K562 (cell line): ENCODE measurements around the gene VSIG4. TPM values are rescaled to one million over a fixed set of nuclear protein-coding genes. Genes with fewer than 3 reads are reported as not detected.

Source experiments
- BCLAF1 ChIP-seq, 2 experiments: fragments of 450-650 bp in 1 of 2; IDR thresholded peaks; 2 replicates each; pipeline ENCODE4 v1.6.1; 2011 to 2017; ENCODE audit warnings: low read depth in 2 of 2, antibody characterized with exemption in 1 of 2, borderline replicate concordance in 1 of 2, low read length in 1 of 2, mild to moderate bottlenecking in 1 of 2, mixed read lengths in 1 of 2; ENCODE audit not compliant: control insufficient read depth in 1 of 2
- BRD9 ChIP-seq: fragments of 450-650 bp; IDR thresholded peaks from 2 replicates; pipeline ENCODE4 v1.6.1; 2018; ENCODE audit warnings: low read depth; ENCODE audit not compliant: partially characterized antibody
- CC2D1A ChIP-seq: fragments of 450-650 bp; IDR thresholded peaks from 2 replicates; pipeline ENCODE4 v1.6.1; 2017; ENCODE audit warnings: mild to moderate bottlenecking
- CREB5 ChIP-seq: fragments of 250-450 bp; sonication (Bioruptor Pico); IDR thresholded peaks from 2 replicates; pipeline ENCODE4 v1.5.0; 2020; ENCODE audit warnings: mild to moderate bottlenecking
- FOSL1 ChIP-seq: fragments of 200-800 bp; sonication (Bioruptor generic); conservative IDR thresholded peaks from 2 replicates; pipeline ENCODE4 v1.6.1; 2016; ENCODE audit warnings: missing genetic modification characterization, missing compliant biosample characterization
- FOXA3 ChIP-seq, 2 experiments: fragments of 450-650 bp in 1 of 2; sonication (generic) in 1 of 2; formaldehyde crosslinking; IDR thresholded peaks in 1 of 2; conservative IDR thresholded peaks in 1 of 2; 2 replicates each; pipeline versions ENCODE4 v1.4.0 to v1.8.0; 2020 to 2022; ENCODE audit warnings: mild to moderate bottlenecking in 2 of 2, missing genetic modification reagents in 1 of 2
- GATA2 ChIP-seq: sonication (generic); formaldehyde crosslinking; IDR thresholded peaks from 2 replicates; pipeline ENCODE4 v1.4.0; 2020; ENCODE audit warnings: mild to moderate bottlenecking, missing genetic modification reagents
- HDAC3 ChIP-seq: fragments of 450-650 bp; IDR thresholded peaks from 2 replicates; pipeline ENCODE4 v1.6.1; 2018; ENCODE audit warnings: borderline replicate concordance, mild to moderate bottlenecking, moderate library complexity; ENCODE audit not compliant: partially characterized antibody
- ID3 ChIP-seq, 2 experiments: fragments of 250-450 bp in 1 of 2; fragments of 450-650 bp in 1 of 2; sonication (Bioruptor Pico) in 1 of 2; IDR thresholded peaks; 2 replicates each; pipeline versions ENCODE4 v1.6.1 to v1.8.0; 2016 to 2021; ENCODE audit warnings: mild to moderate bottlenecking in 2 of 2, moderate library complexity in 2 of 2, missing compliant biosample characterization in 1 of 2, missing genetic modification characterization in 1 of 2
- JUND ChIP-seq, 2 experiments: IDR thresholded peaks; 2 replicates in 1 of 2; 3 replicates in 1 of 2; pipeline ENCODE4 v1.6.1; 2011; ENCODE audit warnings: borderline replicate concordance in 2 of 2, low read depth in 2 of 2, low read length in 2 of 2, improper control_type of control experiment in 1 of 2, missing biosample characterization in 1 of 2, missing genetic modification characterization in 1 of 2, missing genetic modification reagents in 1 of 2
- KDM5B ChIP-seq: fragments of 200-600 bp; sonication (generic); IDR thresholded peaks from 2 replicates; pipeline ENCODE4 v1.6.1; 2012; ENCODE audit warnings: low read depth, mild to moderate bottlenecking, moderate library complexity, low read length, control low read depth, inconsistent platforms; ENCODE audit not compliant: insufficient replicate concordance
- NR2C2 ChIP-seq, 2 experiments: fragments of 200-800 bp in 1 of 2; sonication (Bioruptor generic) in 1 of 2; sonication (generic) in 1 of 2; formaldehyde crosslinking in 1 of 2; IDR thresholded peaks; 2 replicates each; pipeline versions ENCODE4 v1.6.1 to v1.8.0; 2016 to 2022; ENCODE audit warnings: mild to moderate bottlenecking in 1 of 2, missing compliant biosample characterization in 1 of 2, missing genetic modification characterization in 1 of 2, missing genetic modification reagents in 1 of 2
- PML ChIP-seq: IDR thresholded peaks from 2 replicates; pipeline ENCODE4 v1.6.1; 2012; ENCODE audit warnings: low read length, inconsistent platforms
- POLR2B ChIP-seq: fragments of 450-650 bp; IDR thresholded peaks from 2 replicates; pipeline ENCODE4 v1.6.1; 2018; ENCODE audit warnings: low read depth; ENCODE audit not compliant: partially characterized antibody
- RAD21 ChIP-seq, 2 experiments: fragments of 250-450 bp in 1 of 2; fragments of 450-650 bp in 1 of 2; sonication (Bioruptor Pico) in 1 of 2; formaldehyde crosslinking in 1 of 2; IDR thresholded peaks in 1 of 2; conservative IDR thresholded peaks in 1 of 2; 2 replicates each; pipeline versions ENCODE4 v1.4.0 to v1.8.0; 2020 to 2022; ENCODE audit warnings: mild to moderate bottlenecking in 2 of 2, moderate library complexity in 1 of 2
- SMARCE1 ChIP-seq: fragments of 450-650 bp; IDR thresholded peaks from 2 replicates; pipeline ENCODE4 v1.7.1; 2016; ENCODE audit warnings: mild to moderate bottlenecking
- SRSF7 ChIP-seq: fragments of 200-400 bp; formaldehyde crosslinking; optimal IDR thresholded peaks from 2 replicates; pipeline ENCODE3; 2017; ENCODE audit warnings: mild to moderate bottlenecking, low read depth, low read length
- TAL1 ChIP-seq: fragments of 450-650 bp; IDR thresholded peaks from 2 replicates; pipeline ENCODE4 v1.6.1; 2016; ENCODE audit warnings: mild to moderate bottlenecking
- TCF3 ChIP-seq: sonication (generic); formaldehyde crosslinking; IDR thresholded peaks from 2 replicates; pipeline ENCODE4 v1.4.0; 2020; ENCODE audit warnings: mild to moderate bottlenecking, missing genetic modification reagents
- ZNF12 ChIP-seq: sonication (generic); formaldehyde crosslinking; IDR thresholded peaks from 2 replicates; pipeline ENCODE4 v1.4.0; 2020; ENCODE audit warnings: mild to moderate bottlenecking, missing genetic modification reagents
- ZNF589 ChIP-seq: fragments of 200-800 bp; sonication (Bioruptor generic); IDR thresholded peaks from 2 replicates; pipeline ENCODE4 v1.6.1; 2016; ENCODE audit warnings: low read depth, missing genetic modification characterization, missing compliant biosample characterization
- polyA plus RNA-seq, 8 experiments: library from polyadenylated mRNA; depleted of rRNA in 4 of 8; stranded (reverse) in 5 of 8; unstranded in 3 of 8; fragments of >200 nt; fragmentation: Nextera tagmentation in 2 of 8; fragmentation: Illumina TruSeq in 1 of 8; extraction: Ambion mirVana in 2 of 8; extraction: Trizol in 1 of 8; gene quantifications; 2 replicates each; pipeline versions ENCODE4 v1.2.1 to v1.2.3, GENCODE V29; 2011 to 2014; ENCODE audit warnings: inconsistent platforms in 1 of 8, missing spikeins in 1 of 8
- total RNA-seq, 7 experiments: library from RNA; depleted of rRNA in 6 of 7; stranded (reverse); fragments of >200 nt in 6 of 7; fragmentation: Illumina TruSeq in 2 of 7; extraction: Trizol in 2 of 7; gene quantifications; 2 replicates each; pipeline versions ENCODE4 v1.2.1 to v1.2.3, GENCODE V29; 2011 to 2021; ENCODE audit warnings: low replicate concordance in 1 of 7

The VSIG4 gene
- total and polyA plus RNA-seq, 9 of the 15 experiments (the other 6 are each of a cell fraction or from before 2014, with no cell fraction given): 0.22 to 1.6 (median 0.46) TPM; not detected in 1

GRCh38 chrX:66015152-66015831 lies 24.6 kb downstream of the VSIG4 start (continued):
- TF ChIP-seq HDAC3: peak; percentile 63
- no peak; a peak in 1 of 4 replicates for TF ChIP-seq BCLAF1 (IDR thresholded peaks at IDR 0.05; ENCODE audit: borderline replicate concordance in 1 of 2, control insufficient read depth in 1 of 2, low read depth in 2 of 2, low read length in 1 of 2)
- TF ChIP-seq RAD21 (CRISPR knock-in tag; conservative IDR thresholded peaks at IDR 0.05 in 1 of 2, IDR thresholded peaks at IDR 0.05 in 1 of 2): peak in 1 of 2 experiments; percentile 32; a peak in 2 of 4 replicates
- peak; percentile 89 for TF ChIP-seq PML
- TF ChIP-seq CREB5 (CRISPR knock-in tag): no peak
- no peak for TF ChIP-seq CC2D1A
- TF ChIP-seq ZNF589 (CRISPR knock-in tag): peak; percentile 86
- peak; percentile 60; the same call in 1 of the 2 replicates for TF ChIP-seq SMARCE1
- peak; percentile 64; the same call in 1 of the 2 replicates for TF ChIP-seq TAL1
- peak; percentile 57; the same call in 1 of the 2 replicates for TF ChIP-seq GATA2 (CRISPR knock-in tag)
- TF ChIP-seq KDM5B: peak; percentile 77
- TF ChIP-seq TCF3 (CRISPR knock-in tag): peak; percentile 84
- no peak for TF ChIP-seq FOXA3 (CRISPR knock-in tag; conservative IDR thresholded peaks at IDR 0.05 in 1 of 2, IDR thresholded peaks at IDR 0.05 in 1 of 2)
- no peak for TF ChIP-seq ID3 (CRISPR knock-in tag; IDR thresholded peaks at IDR 0.05)
- peak; percentile 90 for TF ChIP-seq ID3 (tag; IDR thresholded peaks at IDR 0.05)
- TF ChIP-seq FOSL1: no peak
- TF ChIP-seq POLR2B: peak; percentile 83
- TF ChIP-seq SRSF7: no peak
- 0 out of 2 replicates have a peak, but pooled peaks have one; percentile 30 for TF ChIP-seq NR2C2 (CRISPR knock-in tag; IDR thresholded peaks at IDR 0.05)
- peak; percentile 90 for TF ChIP-seq NR2C2 (tag; IDR thresholded peaks at IDR 0.05)
- no peak for TF ChIP-seq ZNF12
- no peak for TF ChIP-seq BRD9
- TF ChIP-seq JUND (IDR thresholded peaks at IDR 0.05; ENCODE audit: borderline replicate concordance, low read depth, low read length): peak; percentile 53; the same call in 1 of the 2 replicates
- TF ChIP-seq JUND (tag; IDR thresholded peaks at IDR 0.05; ENCODE audit: borderline replicate concordance, low read depth, low read length): peak; percentile 46; the same call in 1 of the 3 replicates
